HEK293T (cell line): Measurements from ENCODE around the gene MRPL33.

Experiments
- BHLHE40 ChIP-seq: fragments of 450-650 bp; IDR thresholded peaks from 2 replicates; pipeline ENCODE4 v1.6.1; 2016; ENCODE audit warnings: mild to moderate bottlenecking, moderate library complexity, borderline replicate concordance
- SP1 ChIP-seq: fragments of 450-650 bp; IDR thresholded peaks from 2 replicates; pipeline ENCODE4 v1.6.1; 2017
- TARDBP ChIP-seq: fragments of 450-650 bp; IDR thresholded peaks from 2 replicates; pipeline ENCODE4 v1.6.1; 2016

DNA sequence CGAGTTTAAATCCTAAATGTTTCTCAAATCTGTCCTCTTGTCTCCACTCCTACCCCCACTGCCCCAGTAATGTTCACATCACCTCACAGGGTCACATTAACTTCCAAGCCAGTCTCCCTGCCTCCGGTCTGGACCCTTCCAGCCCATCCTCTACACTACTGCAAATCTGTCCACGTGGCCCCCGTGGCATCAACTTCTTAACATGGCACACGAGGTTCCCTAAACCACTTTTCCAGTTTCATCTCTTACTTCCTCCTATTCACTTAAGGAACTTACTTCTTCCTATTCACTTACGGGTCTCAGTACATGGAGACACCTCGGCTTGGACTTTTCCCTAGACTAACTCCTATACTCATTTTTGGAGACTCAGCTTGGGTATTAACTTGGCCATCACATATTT, 27.0 kb downstream of the MRPL33 start:
- TF ChIP-seq BHLHE40, result no peak
- TF ChIP-seq TARDBP, result no peak
- no peak for TF ChIP-seq SP1
